ENCODE results near the gene NRCAM. TPM values are rescaled to one million over a fixed set of nuclear protein-coding genes. Genes with fewer than 3 reads are reported as not detected.

NRCAM gene
- total and polyA plus RNA-seq, 10 of the 15 experiments (the other 5 are each of a cell fraction or from before 2014, with no cell fraction given), result 0.30 to 2.0 (median 1.0) TPM

GRCh38 chr7:108497082-108497725 lies 41.0 kb upstream of the NRCAM start:
- Histone ChIP-seq H3K9ac (ENCODE audit: control insufficient read depth, insufficient read depth, low read length) (no peak overlapping the region), H3K27me3 (replicated peaks in 1 of 2; ENCODE audit: control insufficient read depth in 2 of 2, insufficient read depth in 2 of 2, low read length in 1 of 2) (no peaks in the 10 kb centered on the region), H3K4me1 (ENCODE audit: control insufficient read depth, insufficient read depth, low read length) (no peaks in the 10 kb centered on the region), H3K4me3 (no peak overlapping the region), H4K20me1 (ENCODE audit: control insufficient read depth, insufficient read depth) (no peaks in the 10 kb centered on the region), H3K36me3 (ENCODE audit: control insufficient read depth in 2 of 2, insufficient read depth in 2 of 2, low read length in 1 of 2) (peaks cover 0 to 3% of the 10 kb centered on the region in 2 experiments; a peak in 2 of 4 replicates), H3K4me2 (ENCODE audit: control insufficient read depth, insufficient read depth) (no peak overlapping the region), H3K79me2 (ENCODE audit: control insufficient read depth, insufficient read depth, low read length) (no peaks in the 10 kb centered on the region), H2AFZ (ENCODE audit: control insufficient read depth, low read depth, low read length) (no peak overlapping the region), H3K27ac (ENCODE audit: control insufficient read depth, insufficient read depth) (no peak overlapping the region), H3K9me3 (replicated peaks; ENCODE audit: control insufficient read depth, insufficient read depth, low read length) (no peaks in the 10 kb centered on the region)
- intact Hi-C loops (cut with micrococcal nuclease; ENCODE audit: unreplicated experiment) (loop anchor here (1.0 to 2.0 kb wide), 3 partner anchors 44 to 316 kb away; no protein-coding TSS in a partner anchor), in situ Hi-C loops (cut with MboI) (no loop called here)
- ChIA-PET RAD21 (ENCODE audit: unreplicated experiment) (interaction anchor here (0.6 to 2.7 kb wide), 26 partner anchors 11 to 383 kb away, joined by 3 to 33 read pairs (median 4); no protein-coding TSS in a partner anchor), POLR2A (no interaction called here), SMC1A (ENCODE audit: uncharacterized antibody, unreplicated experiment) (interaction anchor here (0.5 to 6.8 kb wide), 35 partner anchors 10 to 582 kb away, joined by 3 to 52 read pairs (median 4); partner anchors contain the start of genes NRCAM and PNPLA8), CTCF (interaction anchor here (0.6 to 5.4 kb wide), 45 partner anchors 12 to 391 kb away, joined by 3 to 60 read pairs (median 6); partner anchors contain the start of genes DNAJB9, NRCAM, PNPLA8 and THAP5)
- WGBS (ENCODE audit: insufficient coverage, insufficient replicate concordance, low lambda C conversion rate, missing lambda C conversion rate), result 100% methylated on average over 3 of the region's 3 CpGs
- peak; percentile 24 for DNase-seq (ENCODE audit: low read depth, low spot score)
- no TSS peak for BruUV-seq (replicated peaks)
- peak; percentile 88 for FAIRE-seq
- peak; percentile 80 for ATAC-seq
- TF ChIP-seq BHLHE40 (IDR thresholded peaks at IDR 0.05; ENCODE audit: borderline replicate concordance in 1 of 2, low read depth in 2 of 2, low read length in 1 of 2) (no peak), RAD21 (IDR thresholded peaks at IDR 0.05; ENCODE audit: insufficient read depth, low read depth, low read length) (peak; percentile 85), EGR1 (IDR thresholded peaks at IDR 0.05; ENCODE audit: borderline replicate concordance in 1 of 2, low read depth in 2 of 2, low read length in 2 of 2) (no peak), HCFC1 (IDR thresholded peaks at IDR 0.05; ENCODE audit: low read length) (no peak), TARDBP (IDR thresholded peaks at IDR 0.05; ENCODE audit: borderline replicate concordance) (no peak), CREM (IDR thresholded peaks at IDR 0.05; ENCODE audit: low read depth) (no peak), SMARCA5 (IDR thresholded peaks at IDR 0.05) (no peak), NFIC (IDR thresholded peaks at IDR 0.05; ENCODE audit: low read depth, low read length) (no peak), ZBTB33 (IDR thresholded peaks at IDR 0.05) (no peak), SMAD5 (IDR thresholded peaks at IDR 0.05; ENCODE audit: low read depth) (no peak), CEBPB (IDR thresholded peaks at IDR 0.05; ENCODE audit: borderline replicate concordance in 1 of 2, low read depth in 2 of 2, low read length in 2 of 2) (no peak), PML (IDR thresholded peaks at IDR 0.05; ENCODE audit: low read length) (no peak), CTCF (IDR thresholded peaks at IDR 0.05 in 2 of 3, conservative IDR thresholded peaks at IDR 0.05 in 1 of 3; ENCODE audit: control insufficient read depth in 2 of 3, extremely low read depth in 1 of 3, insufficient read depth in 1 of 3, low read depth in 3 of 3, low read length in 3 of 3) (peak; percentile 71 to 79 (median 73); a peak in 5 of 6 replicates), NFYB (IDR thresholded peaks at IDR 0.05; ENCODE audit: insufficient read depth, low read depth, low read length) (no peak), TCF12 (IDR thresholded peaks at IDR 0.05; ENCODE audit: low read depth, low read length) (no peak), STAT1 (conservative IDR thresholded peaks at IDR 0.05) (no peak), ATF7 (IDR thresholded peaks at IDR 0.05; ENCODE audit: low read depth) (no peak), SPI1 (IDR thresholded peaks at IDR 0.05; ENCODE audit: borderline replicate concordance, insufficient read depth, low read depth, low read length) (peak; percentile 30; the same call in 1 of the 2 replicates), ZSCAN29 (IDR thresholded peaks at IDR 0.05) (no peak)
- TF ChIP-seq, protein P1, sequence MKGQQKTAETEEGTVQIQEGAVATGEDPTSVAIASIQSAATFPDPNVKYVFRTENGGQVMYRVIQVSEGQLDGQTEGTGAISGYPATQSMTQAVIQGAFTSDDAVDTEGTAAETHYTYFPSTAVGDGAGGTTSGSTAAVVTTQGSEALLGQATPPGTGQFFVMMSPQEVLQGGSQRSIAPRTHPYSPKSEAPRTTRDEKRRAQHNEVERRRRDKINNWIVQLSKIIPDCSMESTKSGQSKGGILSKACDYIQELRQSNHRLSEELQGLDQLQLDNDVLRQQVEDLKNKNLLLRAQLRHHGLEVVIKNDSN (IDR thresholded peaks at IDR 0.05; ENCODE audit: borderline replicate concordance, extremely low read length, insufficient read depth, low read depth, low read length), result no peak
